Upper lobe of left lung (tissue), 6 donors: ENCODE results near the gene SETMAR. TPM values are rescaled to one million over a fixed set of nuclear protein-coding genes. Genes with fewer than 3 reads are reported as not detected.

Experiments
- ATAC-seq, 2 donors: fragments of 200-7000 bp; cut with Tn5 transposase; one replicate each; pipeline ENCODE4 v1.9.1; 2022; ENCODE audit warnings: mild to moderate bottlenecking in 2 of 2, moderate library complexity in 2 of 2; ENCODE audit not compliant: low FRiP score in 2 of 2
- DNase-seq, 2 donors: peaks; one replicate each; pipeline ENCODE4 v3.0.0-alpha.2; 2019 to 2020
- H3K27ac ChIP-seq, 4 donors: fragments of 200-600 bp; sonication (generic); one replicate each; pipeline ENCODE4 v1.5.1; 2016 to 2019
- H3K27me3 ChIP-seq, 4 donors: fragments of 200-600 bp; sonication (generic); one replicate each; pipeline ENCODE4 v1.5.1; 2017 to 2019
- H3K36me3 ChIP-seq, 4 donors: fragments of 200-600 bp; sonication (generic); one replicate each; pipeline ENCODE4 v1.5.1; 2016 to 2019
- H3K4me1 ChIP-seq, 4 donors: fragments of 200-600 bp; sonication (generic); one replicate each; pipeline ENCODE4 v1.5.1; 2018 to 2019
- H3K4me3 ChIP-seq, 4 donors: fragments of 200-600 bp; sonication (generic); one replicate each; pipeline ENCODE4 v1.5.1; 2017 to 2019; ENCODE audit warnings: mild to moderate bottlenecking in 2 of 4, moderate library complexity in 1 of 4
- H3K9me3 ChIP-seq, 4 donors: fragments of 200-600 bp; sonication (generic); one replicate each; pipeline ENCODE4 v1.5.1; 2018 to 2019
- CTCF ChIP-seq, 6 experiments: fragments of 450-650 bp in 4 of 6; fragments of 200-600 bp in 2 of 6; sonication (generic) in 2 of 6; IDR thresholded peaks; one replicate each; pipeline ENCODE4 v1.5.1; 2016 to 2019; ENCODE audit warnings: antibody characterized with exemption in 6 of 6
- EP300 ChIP-seq, 4 donors: sonication (generic); formaldehyde crosslinking; IDR thresholded peaks; one replicate each; pipeline ENCODE4 v1.5.1; 2017; ENCODE audit warnings: antibody characterized with exemption in 4 of 4, control low read depth in 2 of 4
- POLR2A ChIP-seq, 4 donors: fragments of 450-650 bp; IDR thresholded peaks; one replicate each; pipeline ENCODE4 v1.5.1; 2016 to 2017; ENCODE audit warnings: antibody characterized with exemption in 4 of 4, mild to moderate bottlenecking in 2 of 4
- POLR2AphosphoS5 ChIP-seq, 2 donors: sonication (generic); formaldehyde crosslinking; IDR thresholded peaks; one replicate each; pipeline ENCODE4 v1.5.1; 2017; ENCODE audit warnings: antibody characterized with exemption in 2 of 2
- WGBS, 2 donors: methylation state at CpG; one replicate each; pipeline ENCODE4 v1.1.5; 2017 to 2018; 5-methylcytosine and 5-hydroxymethylcytosine counted together
- total RNA-seq, 6 donors: library from RNA; depleted of rRNA in 4 of 6; stranded (reverse); fragments of >200 nt in 4 of 6; gene quantifications; one replicate each; pipeline versions ENCODE4 v1.1.0 to v1.2.1, GENCODE V29; 2016 to 2021
- donor health status: DM: no; HTN: no; CAD: no; lungs with moderate emphysema.
- donor health status: DM: no; HTN: yes; CAD: no; lungs with severe emphysema.

Gene SETMAR
- total RNA-seq, 6 donors from 2014 or later = 9.7 to 57.6 (median 11.4) TPM

- TF ChIP-seq POLR2AphosphoS5 (IDR thresholded peaks at IDR 0.05) (no peak), CTCF (IDR thresholded peaks at IDR 0.05) (no peak), POLR2A (IDR thresholded peaks at IDR 0.05) (no peak), EP300 (IDR thresholded peaks at IDR 0.05) (no peak)
- no peaks in the 10 kb centered on the region for H3K9me3 ChIP-seq
- ATAC-seq (no peak), DNase-seq (peak in 1 of 2 donors; percentile 31)
- no peaks in the 10 kb centered on the region for H3K27me3 ChIP-seq
- peak overlapping the region in 1 of 4 donors; percentile 5 for H3K27ac ChIP-seq
- no peaks in the 10 kb centered on the region for H3K36me3 ChIP-seq
- 42 to 54% methylated on average over 6 of the region's 6 CpGs for WGBS, 2 donors
- H3K4me1 ChIP-seq = peaks cover 17 to 24% (median 19%) of the 10 kb centered on the region in 4 donors
- no peak overlapping the region for H3K4me3 ChIP-seq
Measured at GRCh38 chr3:4355401-4356219, 52.4 kb downstream of the SETMAR start.

DNA sequence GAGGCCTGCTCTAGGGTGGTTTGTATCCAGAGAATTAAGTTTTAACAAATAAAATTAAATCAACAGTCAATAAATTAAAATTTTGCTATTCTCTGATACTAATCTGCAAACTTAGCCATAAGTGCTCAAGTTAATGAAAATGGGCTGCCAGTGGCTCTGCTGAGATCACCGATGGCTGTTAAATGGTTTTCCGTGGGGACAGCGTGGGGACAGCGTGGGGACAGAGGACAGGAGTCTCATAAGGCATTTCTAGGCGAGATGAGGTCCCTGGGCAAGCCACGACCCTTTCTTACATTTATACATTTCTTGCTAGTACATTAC, 53.0 kb downstream of the SETMAR start:
- 83 to 84% methylated on average over 6 of the region's 6 CpGs for WGBS, 2 donors
- Histone ChIP-seq H3K9me3 (no peaks in the 10 kb centered on the region), H3K36me3 (no peaks in the 10 kb centered on the region), H3K27me3 (no peaks in the 10 kb centered on the region), H3K4me1 (peaks cover 12 to 19% (median 16%) of the 10 kb centered on the region in 4 donors), H3K27ac (peak overlapping the region in 1 of 4 donors; percentile 5), H3K4me3 (no peak overlapping the region)
- ATAC-seq = no peak
- no peak for DNase-seq
- TF ChIP-seq POLR2A (IDR thresholded peaks at IDR 0.05) = no peak
- TF ChIP-seq EP300 (IDR thresholded peaks at IDR 0.05) = no peak
- no peak for TF ChIP-seq CTCF (IDR thresholded peaks at IDR 0.05)
- no peak for TF ChIP-seq POLR2AphosphoS5 (IDR thresholded peaks at IDR 0.05)

- H3K27ac ChIP-seq = peak overlapping the region in 1 of 4 donors; percentile 5
- peaks cover 0 to 3% (median 0%) of the 10 kb centered on the region in 4 donors for H3K36me3 ChIP-seq
- no peak overlapping the region for H3K4me3 ChIP-seq
- peaks cover 10 to 13% (median 11%) of the 10 kb centered on the region in 4 donors for H3K4me1 ChIP-seq
- no peaks in the 10 kb centered on the region for H3K9me3 ChIP-seq
- DNase-seq (no peak), ATAC-seq (no peak)
- WGBS, 2 donors = 71 to 72% methylated on average over 10 of the region's 10 CpGs
- no peaks in the 10 kb centered on the region for H3K27me3 ChIP-seq
- TF ChIP-seq POLR2A (IDR thresholded peaks at IDR 0.05) (no peak), CTCF (IDR thresholded peaks at IDR 0.05) (no peak), POLR2AphosphoS5 (IDR thresholded peaks at IDR 0.05) (no peak), EP300 (IDR thresholded peaks at IDR 0.05) (no peak)
Measured at GRCh38 chr3:4356546-4357410, 53.6 kb downstream of the SETMAR start.

DNA sequence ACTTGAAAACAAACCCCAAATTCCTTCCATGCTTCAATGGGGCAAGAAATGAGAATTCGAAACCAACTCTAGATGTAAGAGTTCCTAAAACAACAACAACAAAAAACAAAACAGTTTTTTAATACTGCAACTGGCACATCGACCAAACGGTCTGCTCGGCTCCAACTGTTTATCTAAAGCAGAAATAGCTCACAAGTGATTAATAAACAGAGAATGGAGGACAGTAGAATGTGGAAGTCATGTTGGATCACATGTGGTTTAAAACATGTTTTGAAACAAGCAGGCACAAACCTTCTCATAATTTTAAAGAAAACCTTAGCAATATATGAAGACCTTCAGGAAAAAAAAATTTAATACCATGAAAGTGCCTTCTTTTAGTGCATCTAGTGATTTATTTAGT, 55.1 kb downstream of the SETMAR start:
- no peak for ATAC-seq
- H3K27me3 ChIP-seq = no peaks in the 10 kb centered on the region
- WGBS, 2 donors = 55 to 62% methylated on average over 4 of the region's 4 CpGs
- H3K27ac ChIP-seq = no peak overlapping the region
- peaks cover 9 to 12% (median 11%) of the 10 kb centered on the region in 4 donors for H3K4me1 ChIP-seq
- H3K36me3 ChIP-seq = peaks cover 0 to 6% (median 0%) of the 10 kb centered on the region in 4 donors
- H3K4me3 ChIP-seq = no peak overlapping the region
- DNase-seq = no peak
- no peak for TF ChIP-seq POLR2A (IDR thresholded peaks at IDR 0.05)
- no peak for TF ChIP-seq POLR2AphosphoS5 (IDR thresholded peaks at IDR 0.05)
- TF ChIP-seq EP300 (IDR thresholded peaks at IDR 0.05) = no peak
- no peak for TF ChIP-seq CTCF (IDR thresholded peaks at IDR 0.05)
- H3K9me3 ChIP-seq = no peaks in the 10 kb centered on the region
